Measurements from ENCODE around the gene CSNK1G3. TPM values are rescaled to one million over a fixed set of nuclear protein-coding genes. Genes with fewer than 3 reads are reported as not detected.

CSNK1G3 gene
- total RNA-seq, 5 donors from 2014 or later (not counting 1 experiment from before 2014, with no cell fraction given): 59.0 to 73.5 (median 71.9) TPM

DNA sequence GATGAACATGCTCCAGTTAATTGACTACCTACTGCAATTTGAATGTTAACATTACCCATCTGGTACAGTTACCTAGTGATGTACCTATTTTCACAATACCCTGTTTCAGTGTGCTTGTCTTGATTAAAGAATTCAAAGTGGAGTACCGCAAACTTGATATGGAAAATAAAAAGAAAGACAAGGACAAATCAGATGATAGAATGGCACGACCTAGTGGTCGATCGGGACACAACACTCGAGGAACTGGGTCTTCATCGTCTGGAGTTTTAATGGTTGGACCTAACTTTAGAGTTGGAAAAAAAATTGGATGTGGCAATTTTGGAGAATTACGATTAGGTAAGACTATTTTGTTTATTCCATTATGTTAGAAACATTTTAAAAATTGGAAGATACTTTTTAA is 33.5 kb downstream of the CSNK1G3 start:
- no peak overlapping the region for H3K27ac Mint-ChIP-seq
- no peaks in the 10 kb centered on the region for H3K9me3 Mint-ChIP-seq
- H3K27ac ChIP-seq (ENCODE audit: low read length): no peak overlapping the region
- no peaks in the 10 kb centered on the region for H3K36me3 ChIP-seq (ENCODE audit: control insufficient read depth in 2 of 2, extremely low read depth in 1 of 2, insufficient read depth in 1 of 2, low read length in 1 of 2)
- H3K36me3 Mint-ChIP-seq: peaks cover 22% of the 10 kb centered on the region
- ChIA-PET CTCF (interaction anchor here (0.5 to 4.9 kb wide), 5 partner anchors 34 to 136 kb away, joined by 3 to 29 read pairs (median 3); partner anchors contain the start of genes CEP120 (in 1 of the 2) and CSNK1G3 (in 1 of the 2)), POLR2A (no interaction called here)
- no peaks in the 10 kb centered on the region for H3K27me3 Mint-ChIP-seq
- no peak overlapping the region for H3K4me3 Mint-ChIP-seq
- DNase-seq: peak in 20 of 35 experiments; percentile 2 to 52 (median 12)
- H3K4me1 Mint-ChIP-seq: peaks cover 59 to 67% (median 65%) of the 10 kb centered on the region in 3 donors
- WGBS (ENCODE audit: insufficient coverage): 100% methylated on average over 4 of the region's 7 CpGs
- peaks cover 12 to 20% of the 10 kb centered on the region in 2 experiments for H3K4me1 ChIP-seq (ENCODE audit: control insufficient read depth in 1 of 2, extremely low read depth in 1 of 2, insufficient read depth in 2 of 2, low read length in 2 of 2)
- no peak overlapping the region for H3K4me3 ChIP-seq (ENCODE audit: control insufficient read depth in 1 of 2, extremely low read depth in 1 of 2, low read length in 1 of 2)
- no peaks in the 10 kb centered on the region for H3K27me3 ChIP-seq (replicated peaks in 1 of 2; ENCODE audit: control insufficient read depth in 2 of 2, extremely low read depth in 1 of 2, insufficient read depth in 2 of 2, low read length in 1 of 2)
- no peak for ATAC-seq (replicated peaks in 1 of 4)
- no peaks in the 10 kb centered on the region for H3K9me3 ChIP-seq

DNA sequence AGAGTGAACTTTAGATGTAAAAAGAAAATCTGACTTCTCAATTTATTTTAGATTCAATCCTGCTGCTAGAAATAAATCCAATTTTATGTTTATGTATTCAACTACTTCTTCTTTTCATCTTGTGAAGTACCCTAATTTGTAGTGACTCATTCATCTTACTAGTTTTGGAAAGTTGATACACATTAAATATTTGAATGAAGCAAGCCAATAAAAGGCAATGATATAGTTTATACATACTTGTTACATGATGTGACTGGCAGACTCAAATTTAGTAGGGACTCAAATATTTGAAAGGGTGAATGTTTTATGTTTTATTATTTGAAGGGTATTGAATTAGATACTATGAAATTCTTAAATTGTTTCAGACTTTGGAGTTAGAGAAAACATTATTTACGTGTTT is 34.7 kb downstream of the CSNK1G3 start:
- Histone ChIP-seq H3K27me3 (replicated peaks in 1 of 2; ENCODE audit: control insufficient read depth in 2 of 2, extremely low read depth in 1 of 2, insufficient read depth in 2 of 2, low read length in 1 of 2) (no peaks in the 10 kb centered on the region), H3K27ac (ENCODE audit: low read length) (no peak overlapping the region), H3K4me3 (ENCODE audit: control insufficient read depth in 1 of 2, extremely low read depth in 1 of 2, low read length in 1 of 2) (no peak overlapping the region), H3K4me1 (ENCODE audit: control insufficient read depth in 1 of 2, extremely low read depth in 1 of 2, insufficient read depth in 2 of 2, low read length in 2 of 2) (peaks cover 12 to 20% of the 10 kb centered on the region in 2 experiments), H3K9me3 (no peaks in the 10 kb centered on the region), H3K36me3 (ENCODE audit: control insufficient read depth in 2 of 2, extremely low read depth in 1 of 2, insufficient read depth in 1 of 2, low read length in 1 of 2) (no peaks in the 10 kb centered on the region)
- no peak for ATAC-seq (replicated peaks in 1 of 4)
- POLR2A ChIA-PET: no interaction called here
- CTCF ChIA-PET: interaction anchor here (0.6 to 4.9 kb wide), 2 partner anchors 21 to 123 kb away, joined by 3 to 29 read pairs; partner anchors contain the start of gene CEP120 (in 1 of the 2)
- no peak overlapping the region for H3K27ac Mint-ChIP-seq
- H3K9me3 Mint-ChIP-seq: no peaks in the 10 kb centered on the region
- peaks cover 47 to 66% (median 61%) of the 10 kb centered on the region in 3 donors for H3K4me1 Mint-ChIP-seq
- peaks cover 23% of the 10 kb centered on the region for H3K36me3 Mint-ChIP-seq
- WGBS (ENCODE audit: insufficient coverage): no CpG with 5 or more reads among the region's 1 CpG
- no peaks in the 10 kb centered on the region for H3K27me3 Mint-ChIP-seq
- H3K4me3 Mint-ChIP-seq: no peak overlapping the region
- no peak for DNase-seq

DNA sequence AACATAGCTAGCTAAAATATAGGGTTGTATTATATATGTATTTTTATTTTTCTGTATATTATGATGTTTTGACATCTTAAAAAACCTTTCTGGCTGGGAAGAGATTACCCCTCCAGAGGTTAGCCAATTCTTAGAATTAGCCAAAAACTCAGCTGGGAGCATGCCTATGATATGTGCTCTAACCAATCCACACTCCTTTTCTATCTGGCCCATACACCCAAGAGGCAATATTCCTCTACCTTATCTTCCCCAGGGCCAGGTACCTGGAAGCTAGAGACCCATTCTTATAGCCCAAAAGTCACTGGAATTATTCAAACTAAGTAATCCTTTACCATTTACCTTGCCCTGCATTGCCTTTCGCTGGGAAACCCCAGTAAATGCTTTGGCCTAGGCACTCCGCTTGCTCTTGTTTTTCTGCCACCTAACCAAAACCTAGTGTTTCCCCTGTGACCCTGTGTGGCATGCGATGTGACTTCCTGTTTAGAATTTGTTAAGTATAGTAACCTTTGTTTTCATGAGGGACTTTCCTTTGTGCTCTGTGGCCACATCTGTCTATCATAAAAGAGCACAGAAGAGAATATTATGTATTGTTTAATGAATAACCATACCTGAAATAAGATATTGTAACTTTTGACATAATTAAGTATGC is 37.4 kb downstream of the CSNK1G3 start:
- Mint-ChIP-seq H3K4me3 (peak overlapping the region in 2 of 3 donors; percentile 31 to 33), H3K4me1 (peaks cover 28 to 49% (median 39%) of the 10 kb centered on the region in 3 donors), H3K27ac (peak overlapping the region; percentile 81 to 91), H3K36me3 (peaks cover 23% of the 10 kb centered on the region), H3K27me3 (no peaks in the 10 kb centered on the region), H3K9me3 (no peaks in the 10 kb centered on the region)
- ATAC-seq (replicated peaks in 1 of 4): peak; percentile 89 to 98 (median 96)
- Histone ChIP-seq H3K9me3 (no peaks in the 10 kb centered on the region), H3K27ac (ENCODE audit: low read length) (peak overlapping the region; percentile 94), H3K27me3 (replicated peaks in 1 of 2; ENCODE audit: control insufficient read depth in 2 of 2, extremely low read depth in 1 of 2, insufficient read depth in 2 of 2, low read length in 1 of 2) (no peaks in the 10 kb centered on the region), H3K4me3 (ENCODE audit: control insufficient read depth in 1 of 2, extremely low read depth in 1 of 2, low read length in 1 of 2) (no peak overlapping the region), H3K4me1 (ENCODE audit: control insufficient read depth in 1 of 2, extremely low read depth in 1 of 2, insufficient read depth in 2 of 2, low read length in 2 of 2) (peaks cover 11 to 15% of the 10 kb centered on the region in 2 experiments), H3K36me3 (ENCODE audit: control insufficient read depth in 2 of 2, extremely low read depth in 1 of 2, insufficient read depth in 1 of 2, low read length in 1 of 2) (no peaks in the 10 kb centered on the region)
- CTCF ChIA-PET: interaction anchor here (0.5 to 2.0 kb wide), 8 partner anchors 9 to 703 kb away, joined by 3 to 17 read pairs (median 4); partner anchors contain the start of gene CEP120 (in 2 of the 2)
- 50% methylated on average over 1 of the region's 3 CpGs for WGBS (ENCODE audit: insufficient coverage)
- peak; percentile 17 to 88 (median 65) for DNase-seq
- POLR2A ChIA-PET: interaction anchor here (0.5 to 2.3 kb wide), 7 partner anchors 9 to 1587 kb away, joined by 3 to 25 read pairs (median 4); partner anchors contain the start of genes CEP120 (in 1 of the 2) and CSNK1G3 (in 1 of the 2)

DNA sequence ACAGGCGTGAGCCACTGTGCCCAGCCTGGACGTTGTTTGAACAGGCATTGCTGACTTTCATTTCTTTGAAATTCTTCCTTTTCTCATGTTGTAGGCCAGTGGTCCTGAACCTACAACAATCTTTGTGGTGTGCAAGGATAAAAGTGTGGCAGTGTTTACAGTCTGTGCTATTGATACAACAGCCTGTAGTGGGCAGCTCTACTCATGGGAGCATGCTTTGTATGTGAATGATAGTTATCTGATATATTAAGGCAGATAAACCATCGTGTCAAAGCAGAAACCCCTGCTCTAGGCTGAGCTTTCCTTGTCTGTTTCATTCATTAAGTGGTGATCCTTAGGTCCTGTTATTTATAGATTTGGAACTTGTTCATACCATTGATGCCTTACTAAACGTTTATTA is 42.6 kb downstream of the CSNK1G3 start:
- no peak overlapping the region for H3K4me3 Mint-ChIP-seq

DNA sequence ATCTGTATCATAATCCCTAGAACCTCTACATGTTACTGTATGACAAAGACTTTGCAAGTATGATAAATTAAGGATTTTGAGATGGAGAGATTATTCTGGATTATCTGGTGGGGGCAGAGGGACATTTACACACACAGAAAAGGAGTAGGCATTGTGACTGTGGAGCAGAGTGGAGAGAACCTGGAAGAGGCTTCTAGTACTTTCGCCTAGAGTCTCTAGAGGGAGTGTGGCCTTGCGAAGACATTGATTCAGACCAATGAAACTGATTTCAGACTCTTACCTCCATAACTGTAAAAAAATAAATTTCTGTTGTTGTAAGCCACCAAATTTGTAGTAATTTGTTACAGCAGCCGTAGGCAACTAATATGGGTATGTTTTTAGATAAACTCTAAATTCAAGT is 45.9 kb downstream of the CSNK1G3 start:
- no peak for DNase-seq
- Histone ChIP-seq H3K27me3 (replicated peaks in 1 of 2; ENCODE audit: control insufficient read depth in 2 of 2, extremely low read depth in 1 of 2, insufficient read depth in 2 of 2, low read length in 1 of 2) (no peaks in the 10 kb centered on the region), H3K27ac (ENCODE audit: low read length) (no peak overlapping the region), H3K36me3 (ENCODE audit: control insufficient read depth in 2 of 2, extremely low read depth in 1 of 2, insufficient read depth in 1 of 2, low read length in 1 of 2) (peaks cover 0 to 2% of the 10 kb centered on the region in 2 donors), H3K4me3 (ENCODE audit: control insufficient read depth in 1 of 2, extremely low read depth in 1 of 2, low read length in 1 of 2) (no peak overlapping the region), H3K4me1 (ENCODE audit: control insufficient read depth in 1 of 2, extremely low read depth in 1 of 2, insufficient read depth in 2 of 2, low read length in 2 of 2) (no peaks in the 10 kb centered on the region), H3K9me3 (no peaks in the 10 kb centered on the region)
- Mint-ChIP-seq H3K4me3 (no peak overlapping the region), H3K9me3 (no peaks in the 10 kb centered on the region), H3K27ac (no peak overlapping the region), H3K4me1 (peaks cover 10 to 23% (median 22%) of the 10 kb centered on the region in 3 donors), H3K27me3 (no peaks in the 10 kb centered on the region), H3K36me3 (peaks cover 44% of the 10 kb centered on the region)
- POLR2A ChIA-PET: no interaction called here
- ATAC-seq (replicated peaks in 1 of 4): no peak
- CTCF ChIA-PET: interaction anchor here in 1 of 2 donors (0.9 kb wide), 1 partner anchor 22 kb away, joined by 3 read pairs; no protein-coding TSS in a partner anchor
- no CpG with 5 or more reads among the region's 3 CpGs for WGBS (ENCODE audit: insufficient coverage)

More for the DNA sequence above, 42.6 kb downstream of the CSNK1G3 start:
- ChIA-PET POLR2A (no interaction called here), CTCF (interaction anchor here in 1 of 2 donors (0.6 kb wide), 1 partner anchor 29 kb away, joined by 3 read pairs; no protein-coding TSS in a partner anchor)
- H3K9me3 ChIP-seq: no peaks in the 10 kb centered on the region
- DNase-seq (no peak), ATAC-seq (replicated peaks in 1 of 4) (no peak)
- WGBS (ENCODE audit: insufficient coverage): no CpG with 5 or more reads among the region's 4 CpGs
- Mint-ChIP-seq H3K9me3 (no peaks in the 10 kb centered on the region), H3K4me1 (peaks cover 17 to 31% (median 27%) of the 10 kb centered on the region in 3 donors), H3K27ac (no peak overlapping the region), H3K27me3 (no peaks in the 10 kb centered on the region), H3K36me3 (peaks cover 34% of the 10 kb centered on the region)
- peaks cover 2 to 4% of the 10 kb centered on the region in 2 experiments for H3K4me1 ChIP-seq (ENCODE audit: control insufficient read depth in 1 of 2, extremely low read depth in 1 of 2, insufficient read depth in 2 of 2, low read length in 2 of 2)
- no peak overlapping the region for H3K27ac ChIP-seq (ENCODE audit: low read length)
- no peaks in the 10 kb centered on the region for H3K27me3 ChIP-seq (replicated peaks in 1 of 2; ENCODE audit: control insufficient read depth in 2 of 2, extremely low read depth in 1 of 2, insufficient read depth in 2 of 2, low read length in 1 of 2)
- peaks cover 0 to 2% of the 10 kb centered on the region in 2 donors for H3K36me3 ChIP-seq (ENCODE audit: control insufficient read depth in 2 of 2, extremely low read depth in 1 of 2, insufficient read depth in 1 of 2, low read length in 1 of 2)
- no peak overlapping the region for H3K4me3 ChIP-seq (ENCODE audit: control insufficient read depth in 1 of 2, extremely low read depth in 1 of 2, low read length in 1 of 2)

DNA sequence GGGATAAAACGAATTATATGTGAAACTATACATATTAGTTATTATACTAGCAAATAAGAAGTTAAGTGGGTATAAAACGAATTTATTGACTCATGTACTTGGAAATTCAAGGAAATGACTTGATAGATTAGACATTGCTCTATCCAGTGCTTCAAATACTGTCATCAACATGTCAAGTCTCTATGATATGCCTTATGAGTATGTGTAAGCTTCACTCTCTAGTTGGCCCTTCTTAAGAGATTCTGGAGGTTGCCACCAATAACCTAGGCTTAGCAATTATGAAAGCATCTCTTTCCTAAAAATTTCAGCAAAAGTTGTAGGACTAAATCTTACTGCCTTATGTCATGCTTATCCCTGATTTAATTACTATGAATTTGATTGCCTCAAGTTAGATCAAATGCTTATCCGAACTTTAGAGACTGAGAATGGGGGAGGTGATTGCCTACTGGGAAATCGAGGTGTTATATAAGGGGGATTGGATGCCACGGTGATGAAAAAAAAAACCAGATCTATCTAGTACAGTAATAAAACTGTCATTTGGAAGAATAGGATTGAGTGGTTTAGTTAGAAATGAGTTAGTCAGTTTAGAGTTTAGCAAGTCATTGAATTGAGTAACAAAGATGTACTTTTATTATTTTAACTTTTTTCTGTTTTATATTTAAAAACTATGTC is 46.9 kb downstream of the CSNK1G3 start:
- DNase-seq (no peak), ATAC-seq (replicated peaks in 1 of 4) (no peak)
- Mint-ChIP-seq H3K9me3 (no peaks in the 10 kb centered on the region), H3K27ac (no peak overlapping the region), H3K36me3 (peaks cover 48% of the 10 kb centered on the region), H3K27me3 (no peaks in the 10 kb centered on the region), H3K4me1 (peaks cover 14 to 27% (median 27%) of the 10 kb centered on the region in 3 donors), H3K4me3 (no peak overlapping the region)
- no peaks in the 10 kb centered on the region for H3K9me3 ChIP-seq
- no peak overlapping the region for H3K27ac ChIP-seq (ENCODE audit: low read length)
- CTCF ChIA-PET: interaction anchor here in 1 of 2 donors (0.9 kb wide), 1 partner anchor 23 kb away, joined by 3 read pairs; no protein-coding TSS in a partner anchor
- no peak overlapping the region for H3K4me3 ChIP-seq (ENCODE audit: control insufficient read depth in 1 of 2, extremely low read depth in 1 of 2, low read length in 1 of 2)
- H3K27me3 ChIP-seq (replicated peaks in 1 of 2; ENCODE audit: control insufficient read depth in 2 of 2, extremely low read depth in 1 of 2, insufficient read depth in 2 of 2, low read length in 1 of 2): no peaks in the 10 kb centered on the region
- H3K4me1 ChIP-seq (ENCODE audit: control insufficient read depth in 1 of 2, extremely low read depth in 1 of 2, insufficient read depth in 2 of 2, low read length in 2 of 2): no peaks in the 10 kb centered on the region
- H3K36me3 ChIP-seq (ENCODE audit: control insufficient read depth in 2 of 2, extremely low read depth in 1 of 2, insufficient read depth in 1 of 2, low read length in 1 of 2): peaks cover 0 to 2% of the 10 kb centered on the region in 2 donors
- WGBS (ENCODE audit: insufficient coverage): no CpG with 5 or more reads among the region's 5 CpGs
- POLR2A ChIA-PET: no interaction called here

All from T-cell (primary cell).